ENCODE data around the gene TTLL5.

DNA sequence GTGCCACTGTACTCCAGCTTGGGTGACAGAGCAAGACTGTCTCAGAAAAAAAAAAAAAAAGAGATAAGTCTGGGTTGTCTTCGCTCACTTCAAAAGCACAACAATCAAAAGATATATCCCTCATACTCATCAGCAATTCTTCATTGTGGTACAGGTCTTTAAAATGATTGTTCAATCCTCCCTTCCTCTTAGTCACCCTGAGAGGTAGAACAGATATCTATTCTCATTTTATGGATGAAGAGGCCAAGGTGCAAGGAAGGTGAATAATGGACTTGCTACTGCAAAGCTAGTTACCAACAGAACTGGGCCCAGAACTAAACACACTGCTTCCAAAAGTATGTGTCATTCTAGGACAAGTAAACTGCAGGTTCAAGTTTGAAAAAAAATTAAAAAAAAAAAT lies 7.5 kb upstream of the TTLL5 start:
- TF ChIP-seq, protein P1, sequence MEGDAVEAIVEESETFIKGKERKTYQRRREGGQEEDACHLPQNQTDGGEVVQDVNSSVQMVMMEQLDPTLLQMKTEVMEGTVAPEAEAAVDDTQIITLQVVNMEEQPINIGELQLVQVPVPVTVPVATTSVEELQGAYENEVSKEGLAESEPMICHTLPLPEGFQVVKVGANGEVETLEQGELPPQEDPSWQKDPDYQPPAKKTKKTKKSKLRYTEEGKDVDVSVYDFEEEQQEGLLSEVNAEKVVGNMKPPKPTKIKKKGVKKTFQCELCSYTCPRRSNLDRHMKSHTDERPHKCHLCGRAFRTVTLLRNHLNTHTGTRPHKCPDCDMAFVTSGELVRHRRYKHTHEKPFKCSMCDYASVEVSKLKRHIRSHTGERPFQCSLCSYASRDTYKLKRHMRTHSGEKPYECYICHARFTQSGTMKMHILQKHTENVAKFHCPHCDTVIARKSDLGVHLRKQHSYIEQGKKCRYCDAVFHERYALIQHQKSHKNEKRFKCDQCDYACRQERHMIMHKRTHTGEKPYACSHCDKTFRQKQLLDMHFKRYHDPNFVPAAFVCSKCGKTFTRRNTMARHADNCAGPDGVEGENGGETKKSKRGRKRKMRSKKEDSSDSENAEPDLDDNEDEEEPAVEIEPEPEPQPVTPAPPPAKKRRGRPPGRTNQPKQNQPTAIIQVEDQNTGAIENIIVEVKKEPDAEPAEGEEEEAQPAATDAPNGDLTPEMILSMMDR (IDR thresholded peaks at IDR 0.05), result no peak
- no peak for TF ChIP-seq POLR2AphosphoS5 (IDR thresholded peaks at IDR 0.05)
